Uterus (tissue), 2 donors: ENCODE results near the gene PWWP2B.

Experiments
- POLR2A ChIP-seq, 2 donors: fragments of 450-650 bp; IDR thresholded peaks; one replicate each; pipeline ENCODE4 v1.6.1; 2016; ENCODE audit warnings: antibody characterized with exemption in 2 of 2, mild to moderate bottlenecking in 1 of 2, moderate library complexity in 1 of 2
- TF ChIP-seq, protein P1 (sequence below), 4 experiments: fragments of 200-600 bp in 2 of 4; fragments of 450-650 bp in 2 of 4; sonication (generic) in 2 of 4; IDR thresholded peaks; one replicate each; pipeline ENCODE4 v1.5.1; 2016 to 2019; ENCODE audit warnings: antibody characterized with exemption in 4 of 4, mild to moderate bottlenecking in 2 of 4, moderate library complexity in 1 of 4

DNA sequence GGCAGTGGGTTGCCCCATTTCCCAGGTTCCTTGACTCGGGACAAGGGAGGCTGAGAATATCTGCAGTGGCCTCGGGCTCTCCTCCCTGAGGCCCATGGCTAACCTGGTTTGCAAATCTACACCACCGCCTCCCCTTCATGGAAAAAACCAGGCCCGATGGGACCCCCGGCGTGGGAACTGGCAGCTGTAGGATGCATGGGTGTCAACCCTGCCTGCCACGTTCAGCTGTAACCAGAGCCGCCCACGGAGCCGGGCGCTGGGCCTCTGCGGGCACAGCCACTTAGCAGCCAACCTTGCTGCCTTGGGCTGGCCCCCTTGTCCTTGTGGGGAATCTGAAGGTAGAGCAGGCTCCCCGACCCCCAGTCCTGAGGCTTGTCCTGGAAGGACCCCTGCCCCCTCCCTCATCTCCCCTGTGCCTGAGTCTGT is 1.6 kb downstream of the PWWP2B start:
- TF ChIP-seq POLR2A (IDR thresholded peaks at IDR 0.05), result no peak
- TF ChIP-seq, protein P1, sequence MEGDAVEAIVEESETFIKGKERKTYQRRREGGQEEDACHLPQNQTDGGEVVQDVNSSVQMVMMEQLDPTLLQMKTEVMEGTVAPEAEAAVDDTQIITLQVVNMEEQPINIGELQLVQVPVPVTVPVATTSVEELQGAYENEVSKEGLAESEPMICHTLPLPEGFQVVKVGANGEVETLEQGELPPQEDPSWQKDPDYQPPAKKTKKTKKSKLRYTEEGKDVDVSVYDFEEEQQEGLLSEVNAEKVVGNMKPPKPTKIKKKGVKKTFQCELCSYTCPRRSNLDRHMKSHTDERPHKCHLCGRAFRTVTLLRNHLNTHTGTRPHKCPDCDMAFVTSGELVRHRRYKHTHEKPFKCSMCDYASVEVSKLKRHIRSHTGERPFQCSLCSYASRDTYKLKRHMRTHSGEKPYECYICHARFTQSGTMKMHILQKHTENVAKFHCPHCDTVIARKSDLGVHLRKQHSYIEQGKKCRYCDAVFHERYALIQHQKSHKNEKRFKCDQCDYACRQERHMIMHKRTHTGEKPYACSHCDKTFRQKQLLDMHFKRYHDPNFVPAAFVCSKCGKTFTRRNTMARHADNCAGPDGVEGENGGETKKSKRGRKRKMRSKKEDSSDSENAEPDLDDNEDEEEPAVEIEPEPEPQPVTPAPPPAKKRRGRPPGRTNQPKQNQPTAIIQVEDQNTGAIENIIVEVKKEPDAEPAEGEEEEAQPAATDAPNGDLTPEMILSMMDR (IDR thresholded peaks at IDR 0.05), result no peak
